Measurements from ENCODE around the gene EVI5L. TPM values are rescaled to one million over a fixed set of nuclear protein-coding genes. Genes with fewer than 3 reads are reported as not detected.

EVI5L gene
- total and polyA plus RNA-seq, 2 of the 13 experiments (the other 11 are each of a cell fraction or from before 2014, with no cell fraction given), result 1.7 to 2.4 TPM

DNA sequence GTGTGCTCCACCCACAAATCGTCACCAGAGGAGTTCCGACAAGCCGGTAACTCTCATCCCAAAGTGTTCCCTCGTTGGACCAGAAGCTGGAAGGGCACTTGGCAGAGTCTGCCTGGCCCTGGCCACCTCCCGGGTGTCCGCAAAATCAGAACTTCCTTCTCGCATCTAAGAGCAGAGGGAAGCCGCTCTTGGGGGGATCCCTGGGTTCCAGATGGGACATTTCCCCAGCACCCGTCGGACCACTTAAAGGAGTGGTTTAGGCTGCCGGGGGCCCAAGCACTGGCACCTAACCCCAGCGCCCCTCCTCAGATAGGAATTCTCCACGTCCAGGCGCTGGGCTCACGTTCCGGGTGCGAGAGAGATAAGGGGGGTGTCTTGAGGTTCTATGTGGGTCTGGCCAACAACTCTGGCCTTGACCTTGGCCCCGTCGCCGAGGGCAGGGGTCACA, 72.8 kb downstream of the EVI5L start:
- Histone ChIP-seq H2AFZ (ENCODE audit: low read length) (no peak overlapping the region), H3K27ac (ENCODE audit: extremely low read length, insufficient read depth, low read length) (peak overlapping the region; percentile 91)
- WGBS (ENCODE audit: low lambda C conversion rate), result 63% methylated on average over 3 of the region's 20 CpGs
- no peak for TF ChIP-seq HNF4G (IDR thresholded peaks at IDR 0.05; ENCODE audit: borderline replicate concordance, low read depth, low read length)
- TF ChIP-seq HNF4G (CRISPR knock-in tag; IDR thresholded peaks at IDR 0.05; ENCODE audit: borderline replicate concordance, low read depth), result 0 out of 2 replicates have a peak, but pooled peaks have one; percentile 61
- no peak for TF ChIP-seq SRY (CRISPR knock-in tag; IDR thresholded peaks at IDR 0.05)
- TF ChIP-seq, protein P1, sequence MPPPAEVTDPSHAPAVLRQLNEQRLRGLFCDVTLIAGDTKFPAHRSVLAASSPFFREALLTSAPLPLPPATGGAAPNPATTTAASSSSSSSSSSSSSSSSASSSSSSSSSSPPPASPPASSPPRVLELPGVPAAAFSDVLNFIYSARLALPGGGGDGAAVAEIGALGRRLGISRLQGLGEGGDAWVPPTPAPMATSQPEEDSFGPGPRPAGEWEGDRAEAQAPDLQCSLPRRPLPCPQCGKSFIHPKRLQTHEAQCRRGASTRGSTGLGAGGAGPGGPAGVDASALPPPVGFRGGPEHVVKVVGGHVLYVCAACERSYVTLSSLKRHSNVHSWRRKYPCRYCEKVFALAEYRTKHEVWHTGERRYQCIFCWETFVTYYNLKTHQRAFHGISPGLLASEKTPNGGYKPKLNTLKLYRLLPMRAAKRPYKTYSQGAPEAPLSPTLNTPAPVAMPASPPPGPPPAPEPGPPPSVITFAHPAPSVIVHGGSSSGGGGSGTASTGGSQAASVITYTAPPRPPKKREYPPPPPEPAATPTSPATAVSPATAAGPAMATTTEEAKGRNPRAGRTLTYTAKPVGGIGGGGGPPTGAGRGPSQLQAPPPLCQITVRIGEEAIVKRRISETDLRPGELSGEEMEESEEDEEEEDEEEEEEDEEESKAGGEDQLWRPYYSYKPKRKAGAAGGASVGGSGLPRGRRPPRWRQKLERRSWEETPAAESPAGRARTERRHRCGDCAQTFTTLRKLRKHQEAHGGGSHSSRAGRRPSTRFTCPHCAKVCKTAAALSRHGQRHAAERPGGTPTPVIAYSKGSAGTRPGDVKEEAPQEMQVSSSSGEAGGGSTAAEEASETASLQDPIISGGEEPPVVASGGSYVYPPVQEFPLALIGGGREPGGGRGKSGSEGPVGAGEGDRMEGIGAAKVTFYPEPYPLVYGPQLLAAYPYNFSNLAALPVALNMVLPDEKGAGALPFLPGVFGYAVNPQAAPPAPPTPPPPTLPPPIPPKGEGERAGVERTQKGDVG (CRISPR knock-in tag; IDR thresholded peaks at IDR 0.05; ENCODE audit: borderline replicate concordance), result peak; percentile 73; the same call in 1 of the 2 replicates
- no peak for TF ChIP-seq TCF7 (IDR thresholded peaks at IDR 0.05; ENCODE audit: low read depth)
- 0 out of 2 replicates have a peak, but pooled peaks have one; percentile 49 for TF ChIP-seq ZNF703 (CRISPR knock-in tag; IDR thresholded peaks at IDR 0.05; ENCODE audit: borderline replicate concordance)
- peak; percentile 33 for TF ChIP-seq ZC3H4 (CRISPR knock-in tag; IDR thresholded peaks at IDR 0.05; ENCODE audit: borderline replicate concordance)
- TF ChIP-seq, protein P2, sequence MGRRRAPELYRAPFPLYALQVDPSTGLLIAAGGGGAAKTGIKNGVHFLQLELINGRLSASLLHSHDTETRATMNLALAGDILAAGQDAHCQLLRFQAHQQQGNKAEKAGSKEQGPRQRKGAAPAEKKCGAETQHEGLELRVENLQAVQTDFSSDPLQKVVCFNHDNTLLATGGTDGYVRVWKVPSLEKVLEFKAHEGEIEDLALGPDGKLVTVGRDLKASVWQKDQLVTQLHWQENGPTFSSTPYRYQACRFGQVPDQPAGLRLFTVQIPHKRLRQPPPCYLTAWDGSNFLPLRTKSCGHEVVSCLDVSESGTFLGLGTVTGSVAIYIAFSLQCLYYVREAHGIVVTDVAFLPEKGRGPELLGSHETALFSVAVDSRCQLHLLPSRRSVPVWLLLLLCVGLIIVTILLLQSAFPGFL (CRISPR knock-in tag; IDR thresholded peaks at IDR 0.05), result 0 out of 2 replicates have a peak, but pooled peaks have one; percentile 40
- TF ChIP-seq NFKB2 (CRISPR knock-in tag; IDR thresholded peaks at IDR 0.05; ENCODE audit: borderline replicate concordance), result no peak
- TF ChIP-seq ZNF431 (CRISPR knock-in tag; IDR thresholded peaks at IDR 0.05; ENCODE audit: borderline replicate concordance, low read depth), result 0 out of 2 replicates have a peak, but pooled peaks have one; percentile 3
- TF ChIP-seq ZSCAN29 (CRISPR knock-in tag; conservative IDR thresholded peaks at IDR 0.05), result no peak
- no peak for TF ChIP-seq ZNF160 (CRISPR knock-in tag; IDR thresholded peaks at IDR 0.05)
- TF ChIP-seq ZEB1 (IDR thresholded peaks at IDR 0.05; ENCODE audit: insufficient replicate concordance, low read depth), result peak; percentile 39
- TF ChIP-seq SKI (IDR thresholded peaks at IDR 0.05; ENCODE audit: partially characterized antibody), result peak; percentile 74
- 0 out of 2 replicates have a peak, but pooled peaks have one; percentile 82 for TF ChIP-seq ZNF615 (CRISPR knock-in tag; IDR thresholded peaks at IDR 0.05; ENCODE audit: borderline replicate concordance)
- 0 out of 2 replicates have a peak, but pooled peaks have one; percentile 58 for TF ChIP-seq EED (CRISPR knock-in tag; IDR thresholded peaks at IDR 0.05)
- TF ChIP-seq ZNF569 (CRISPR knock-in tag; IDR thresholded peaks at IDR 0.05; ENCODE audit: borderline replicate concordance), result 0 out of 2 replicates have a peak, but pooled peaks have one; percentile 58
- peak; percentile 21; the same call in 1 of the 2 replicates for TF ChIP-seq NAIF1 (CRISPR knock-in tag; IDR thresholded peaks at IDR 0.05; ENCODE audit: borderline replicate concordance)
- TF ChIP-seq ZSCAN30 (CRISPR knock-in tag; IDR thresholded peaks at IDR 0.05), result 0 out of 2 replicates have a peak, but pooled peaks have one; percentile 49
- TF ChIP-seq SMAD1 (CRISPR knock-in tag; IDR thresholded peaks at IDR 0.05; ENCODE audit: borderline replicate concordance, low read depth), result 0 out of 2 replicates have a peak, but pooled peaks have one; percentile 15

More for the DNA sequence above, 72.8 kb downstream of the EVI5L start:
- Histone ChIP-seq H3K9me3 (ENCODE audit: low read length) (no peaks in the 10 kb centered on the region), H3K36me3 (replicated peaks in 1 of 2; ENCODE audit: control insufficient read depth in 1 of 2, insufficient read depth in 2 of 2, low read length in 2 of 2) (peaks cover 9 to 22% of the 10 kb centered on the region in 2 experiments; a peak in 3 of 5 replicates), H4K20me1 (ENCODE audit: insufficient read depth, low read length) (peaks cover 10% of the 10 kb centered on the region; the same call in 1 of the 2 replicates), H3K79me2 (ENCODE audit: insufficient read depth, low read length) (peaks cover 29% of the 10 kb centered on the region), H3K27me3 (ENCODE audit: control insufficient read depth in 1 of 2, insufficient read depth in 2 of 2, low read length in 2 of 2) (no peaks in the 10 kb centered on the region; a peak in 1 of 5 replicates), H3K4me3 (replicated peaks in 1 of 3; ENCODE audit: insufficient read depth in 1 of 3, low read depth in 2 of 3, low read length in 3 of 3) (peak overlapping the region; percentile 53 to 77 (median 56)), H3K4me2 (ENCODE audit: low read depth, low read length) (peak overlapping the region; percentile 95), H3K9ac (ENCODE audit: insufficient read depth, low read depth, low read length) (peak overlapping the region; percentile 87), H3K4me1 (ENCODE audit: insufficient read depth, low read length) (peaks cover 45% of the 10 kb centered on the region)
- in situ Hi-C loops (cut with HindIII; ENCODE audit: extremely low pct_ligation_motif_present, low pct_unique_long_range_greater_than_20kb), result no loop called here
- FAIRE-seq (no peak), DNase-seq (ENCODE audit: low spot score) (no peak), ATAC-seq (peak; percentile 9; the same call in 2 of the 3 replicates)
- POLR2A ChIA-PET, result interaction anchor here (0.9 to 4.9 kb wide), 13 partner anchors 9 to 98 kb away, joined by 3 to 83 read pairs (median 5); partner anchors contain the start of genes LRRC8E, SNAPC2 and TIMM44
- BruUV-seq (replicated peaks), result TSS peak; percentile 89
- CTCF ChIA-PET (ENCODE audit: low intra/inter-chr PET ratio, low total read pairs), result interaction anchor here (1.4 to 2.0 kb wide), 2 partner anchors 33 to 50 kb away, joined by 5 to 8 read pairs; no protein-coding TSS in a partner anchor
- intact Hi-C loops (cut with micrococcal nuclease; ENCODE audit: unreplicated experiment), result loop anchor here (1.0 to 2.0 kb wide), 2 partner anchors 32 to 50 kb away; no protein-coding TSS in a partner anchor
